SK-MEL-5 (cell line): ENCODE results near the gene ZNF184. TPM values are rescaled to one million over a fixed set of nuclear protein-coding genes. Genes with fewer than 3 reads are reported as not detected.
"Not testable (repeated sequence)": the region's sequence is repeated elsewhere in the genome, so short reads cannot be mapped to it uniquely, and the experiment has no call there.

Experiments
- DNase-seq: peaks from one replicate; pipeline ENCODE4 v3.0.0-alpha.2; 2016; ENCODE audit warnings: low read depth, low spot score
- in situ Hi-C: cut with HindIII; loops from 2 replicates; pipeline ENCODE4 v1.10.0; 2016; ENCODE audit warnings: low sequenced_read_pairs, high pct_unique_total_duplicates, low pct_unique_long_range_greater_than_20kb
- total RNA-seq: library from RNA; depleted of rRNA; stranded (reverse); fragments of >200 nt; shearing (Covaris generic); gene quantifications from 2 replicates; pipeline ENCODE4 v1.2.3, GENCODE V29; 2014

Gene ZNF184
- total RNA-seq, 1 experiment from 2014 or later = 16.4 TPM

GRCh38 chr6:27442932-27443331 lies 30.0 kb downstream of the ZNF184 start:
- in situ Hi-C loops = no loop called here
- no peak for DNase-seq

GRCh38 chr6:27441001-27441400 lies 31.9 kb downstream of the ZNF184 start:
- no peak for DNase-seq
- in situ Hi-C loops = no loop called here

- in situ Hi-C loops = no loop called here
- no peak for DNase-seq
These were observed 33.5 kb downstream of the ZNF184 start for GRCh38 chr6:27439371-27439770.

- no peak for DNase-seq
- in situ Hi-C loops = no loop called here
These were observed 39.2 kb downstream of the ZNF184 start for GRCh38 chr6:27433714-27434113.

GRCh38 chr6:27428966-27429365 lies 43.9 kb downstream of the ZNF184 start:
- DNase-seq = no peak
- in situ Hi-C loops = no loop called here

- in situ Hi-C loops = no loop called here
- no peak for DNase-seq
These were observed 44.4 kb downstream of the ZNF184 start for GRCh38 chr6:27428502-27428901.

- in situ Hi-C loops = no loop called here
- DNase-seq = no peak
These were observed 46.8 kb downstream of the ZNF184 start for GRCh38 chr6:27426045-27426620.

- DNase-seq, in situ Hi-C loops: not testable (repeated sequence)
These were observed 48.1 kb downstream of the ZNF184 start for GRCh38 chr6:27424851-27425250.

- DNase-seq = no peak
These were observed 50.1 kb downstream of the ZNF184 start for GRCh38 chr6:27422651-27423332.

GRCh38 chr6:27419363-27419762 lies 53.5 kb downstream of the ZNF184 start:
- DNase-seq = no peak

More at GRCh38 chr6:27422651-27423332, 50.1 kb downstream of the ZNF184 start:
- in situ Hi-C loops = no loop called here

GRCh38 chr6:27415898-27416297 lies 57.0 kb downstream of the ZNF184 start:
- in situ Hi-C loops = no loop called here
- no peak for DNase-seq

More at GRCh38 chr6:27419363-27419762, 53.5 kb downstream of the ZNF184 start:
- in situ Hi-C loops = no loop called here

- DNase-seq = no peak
- in situ Hi-C loops = no loop called here
These were observed 57.9 kb downstream of the ZNF184 start for GRCh38 chr6:27414996-27415395.

- peak; percentile 52 for DNase-seq
- in situ Hi-C loops = no loop called here
These were observed 58.6 kb downstream of the ZNF184 start for GRCh38 chr6:27414300-27414699.

- in situ Hi-C loops = no loop called here
- no peak for DNase-seq
These were observed 65.6 kb downstream of the ZNF184 start for GRCh38 chr6:27407153-27407814.

- in situ Hi-C loops = no loop called here
- no peak for DNase-seq
These were observed 66.8 kb downstream of the ZNF184 start for GRCh38 chr6:27406085-27406484.

- in situ Hi-C loops = no loop called here
- DNase-seq = no peak
These were observed 71.8 kb downstream of the ZNF184 start for GRCh38 chr6:27400877-27401642.
